HepG2 (cell line): ENCODE results near the gene VCP. TPM values are rescaled to one million over a fixed set of nuclear protein-coding genes. Genes with fewer than 3 reads are reported as not detected.

Source experiments
- ATF7 ChIP-seq, 2 experiments: fragments of 450-650 bp in 1 of 2; sonication (generic) in 1 of 2; formaldehyde crosslinking in 1 of 2; IDR thresholded peaks; 2 replicates each; pipeline versions ENCODE4 v1.4.0 to v1.6.1; 2016 to 2020; ENCODE audit warnings: antibody characterized with exemption in 1 of 2, mild to moderate bottlenecking in 1 of 2, missing genetic modification reagents in 1 of 2
- CCAR2 ChIP-seq: fragments of 200-400 bp; formaldehyde crosslinking; optimal IDR thresholded peaks from 2 replicates; pipeline ENCODE3; 2018; ENCODE audit warnings: low read depth, mild to moderate bottlenecking, low read length, moderate library complexity
- CREM ChIP-seq, 2 experiments: sonication (generic) in 1 of 2; formaldehyde crosslinking in 1 of 2; IDR thresholded peaks; 2 replicates each; pipeline versions ENCODE4 v1.4.0 to v1.6.1; 2016 to 2020; ENCODE audit warnings: antibody characterized with exemption in 1 of 2, mild to moderate bottlenecking in 1 of 2, missing genetic modification reagents in 1 of 2
- ETV5 ChIP-seq: IDR thresholded peaks from 2 replicates; pipeline ENCODE4 v1.6.1; 2018; ENCODE audit warnings: missing biosample characterization, missing genetic modification reagents, inconsistent platforms, borderline replicate concordance
- GFI1 ChIP-seq: sonication (generic); formaldehyde crosslinking; IDR thresholded peaks from 2 replicates; pipeline ENCODE4 v1.5.0; 2020; ENCODE audit warnings: missing genetic modification reagents, mild to moderate bottlenecking, borderline replicate concordance
- IRF2 ChIP-seq: IDR thresholded peaks from 2 replicates; pipeline ENCODE4 v1.6.1; 2018; ENCODE audit warnings: missing genetic modification reagents, missing compliant biosample characterization
- KLF15 ChIP-seq: sonication (generic); formaldehyde crosslinking; IDR thresholded peaks from 2 replicates; pipeline ENCODE4 v1.8.1; 2023; ENCODE audit warnings: borderline replicate concordance, mild to moderate bottlenecking, inconsistent platforms, missing genetic modification reagents, mixed read lengths
- MXI1 ChIP-seq: IDR thresholded peaks from 3 replicates; pipeline ENCODE4 v1.6.1; 2012; ENCODE audit warnings: low read depth, low read length, inconsistent platforms, borderline replicate concordance
- NFYC ChIP-seq: IDR thresholded peaks from 2 replicates; pipeline ENCODE4 v1.6.1; 2016; ENCODE audit warnings: missing genetic modification reagents, missing compliant biosample characterization
- NONO ChIP-seq, 2 experiments: fragments of 450-650 bp in 1 of 2; sonication (generic) in 1 of 2; formaldehyde crosslinking in 1 of 2; IDR thresholded peaks in 1 of 2; conservative IDR thresholded peaks in 1 of 2; 2 replicates each; pipeline versions ENCODE4 v1.6.1 to v1.8.0; 2017 to 2022; ENCODE audit warnings: mild to moderate bottlenecking in 1 of 2, missing genetic modification reagents in 1 of 2, moderate library complexity in 1 of 2
- NRL ChIP-seq: sonication (generic); formaldehyde crosslinking; IDR thresholded peaks from 2 replicates; pipeline ENCODE4 v1.5.0; 2020; ENCODE audit warnings: missing genetic modification reagents, mild to moderate bottlenecking, moderate library complexity, borderline replicate concordance
- PPARG ChIP-seq: conservative IDR thresholded peaks from 2 replicates; pipeline ENCODE4 v1.6.1; 2016; ENCODE audit warnings: missing biosample characterization, missing genetic modification reagents
- PRMT3 ChIP-seq: sonication (generic); formaldehyde crosslinking; IDR thresholded peaks from 2 replicates; pipeline ENCODE4 v1.8.1; 2022; ENCODE audit warnings: low read depth, mild to moderate bottlenecking, moderate library complexity, missing genetic modification reagents, borderline replicate concordance
- SAP130 ChIP-seq: IDR thresholded peaks from 2 replicates; pipeline ENCODE4 v1.6.1; 2016; ENCODE audit warnings: low read depth
- SKI ChIP-seq: fragments of 450-650 bp; IDR thresholded peaks from one replicate; pipeline ENCODE4 v1.6.1; 2018; ENCODE audit warnings: mild to moderate bottlenecking; ENCODE audit not compliant: partially characterized antibody
- ZBTB3 ChIP-seq: sonication (generic); formaldehyde crosslinking; IDR thresholded peaks from 2 replicates; pipeline ENCODE4 v1.4.0; 2020; ENCODE audit warnings: low read depth, mild to moderate bottlenecking, moderate library complexity, missing genetic modification reagents, borderline replicate concordance
- ZNF468 ChIP-seq: sonication (generic); formaldehyde crosslinking; IDR thresholded peaks from 2 replicates; pipeline ENCODE4 v1.8.0; 2022; ENCODE audit warnings: mild to moderate bottlenecking, moderate library complexity, missing genetic modification reagents
- ZNF558 ChIP-seq: sonication (generic); formaldehyde crosslinking; IDR thresholded peaks from 2 replicates; pipeline ENCODE4 v1.9.0; 2022; ENCODE audit warnings: mild to moderate bottlenecking, missing genetic modification reagents, borderline replicate concordance
- ZNF891 ChIP-seq: sonication (generic); formaldehyde crosslinking; IDR thresholded peaks from 2 replicates; pipeline ENCODE4 v1.5.0; 2020; ENCODE audit warnings: mild to moderate bottlenecking, missing genetic modification reagents
- ZSCAN31 ChIP-seq: sonication (generic); formaldehyde crosslinking; IDR thresholded peaks from 2 replicates; pipeline ENCODE4 v1.5.0; 2020; ENCODE audit warnings: low read depth, mild to moderate bottlenecking, missing genetic modification reagents
- polyA plus RNA-seq, 8 experiments: library from polyadenylated mRNA; depleted of rRNA in 3 of 8; stranded (reverse) in 7 of 8; unstranded in 1 of 8; fragments of >200 nt; fragmentation: Illumina TruSeq in 4 of 8; extraction: Trizol in 4 of 8; gene quantifications; 2 replicates each; pipeline versions ENCODE4 v1.2.1 to v1.2.3, GENCODE V29; 2011 to 2016; ENCODE audit warnings: low read depth in 4 of 8, missing spikeins in 1 of 8, mixed read lengths in 1 of 8; ENCODE audit not compliant: insufficient read depth in 1 of 8
- total RNA-seq, 5 experiments: library from RNA; depleted of rRNA; stranded (reverse); fragments of >200 nt; fragmentation: Illumina TruSeq; extraction: Trizol; gene quantifications; 2 replicates each; pipeline ENCODE4 v1.2.3, GENCODE V29; 2016; ENCODE audit warnings: low read depth in 1 of 5
- TF ChIP-seq, protein P1 (sequence below): sonication (generic); formaldehyde crosslinking; IDR thresholded peaks from 2 replicates; pipeline ENCODE4 v1.5.0; 2020; ENCODE audit warnings: mild to moderate bottlenecking, missing genetic modification reagents
- TF ChIP-seq, protein P2 (sequence below): sonication (generic); formaldehyde crosslinking; IDR thresholded peaks from 2 replicates; pipeline ENCODE4 v1.8.1; 2023; ENCODE audit warnings: missing genetic modification reagents, inconsistent platforms, borderline replicate concordance
- TF ChIP-seq, protein P3 (sequence below): sonication (generic); formaldehyde crosslinking; IDR thresholded peaks from 2 replicates; pipeline ENCODE4 v1.5.1; 2020; ENCODE audit warnings: mild to moderate bottlenecking, missing genetic modification reagents, moderate library complexity

Gene VCP
- total and polyA plus RNA-seq, 2 of the 13 experiments (the other 11 are each of a cell fraction or from before 2014, with no cell fraction given), result 143 to 391 TPM

DNA sequence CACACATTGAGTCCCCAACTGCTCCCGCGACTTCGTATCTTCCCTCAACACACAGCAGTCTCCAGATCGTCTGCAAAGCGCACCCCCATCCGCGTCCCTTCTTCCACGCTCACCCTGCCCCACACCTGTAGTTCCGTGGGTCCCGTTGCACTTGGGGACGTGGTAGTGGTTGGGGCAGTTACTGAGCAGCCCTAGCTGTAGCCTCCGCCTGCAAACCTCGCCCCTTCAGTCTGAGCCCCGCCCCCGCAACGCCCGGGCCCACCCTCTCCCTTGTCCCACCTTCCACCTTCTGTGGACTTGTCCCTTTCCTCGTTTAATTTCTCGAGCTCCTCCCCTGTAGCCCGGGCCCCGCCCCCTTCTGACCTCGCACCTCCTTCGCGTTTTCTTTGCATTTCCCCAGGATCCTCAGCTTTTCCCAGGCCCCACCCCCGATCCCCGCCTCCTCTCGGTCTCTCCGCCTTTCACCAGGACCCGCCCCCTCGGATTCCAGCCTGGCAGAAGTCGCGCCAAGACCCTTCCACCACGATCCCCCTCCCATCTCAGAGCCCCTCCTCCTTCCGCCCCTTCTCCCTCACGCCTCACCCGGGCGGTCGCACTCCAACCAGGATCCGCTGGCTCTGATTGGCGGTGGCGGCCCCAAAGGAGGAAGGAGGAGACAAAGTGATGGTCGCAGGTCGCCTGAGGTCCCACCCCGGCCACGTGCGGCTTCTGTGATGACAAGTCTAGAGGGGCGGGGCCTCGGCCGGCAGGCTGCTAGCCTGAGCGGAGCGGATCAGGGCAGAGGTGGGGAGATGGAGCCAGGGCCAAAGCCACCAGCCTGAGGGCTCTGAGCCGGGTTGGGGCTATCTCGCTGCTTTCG, 43.5 kb upstream of the VCP start, which contains the start of gene ATOSB (continued):
- TF ChIP-seq, protein P1, sequence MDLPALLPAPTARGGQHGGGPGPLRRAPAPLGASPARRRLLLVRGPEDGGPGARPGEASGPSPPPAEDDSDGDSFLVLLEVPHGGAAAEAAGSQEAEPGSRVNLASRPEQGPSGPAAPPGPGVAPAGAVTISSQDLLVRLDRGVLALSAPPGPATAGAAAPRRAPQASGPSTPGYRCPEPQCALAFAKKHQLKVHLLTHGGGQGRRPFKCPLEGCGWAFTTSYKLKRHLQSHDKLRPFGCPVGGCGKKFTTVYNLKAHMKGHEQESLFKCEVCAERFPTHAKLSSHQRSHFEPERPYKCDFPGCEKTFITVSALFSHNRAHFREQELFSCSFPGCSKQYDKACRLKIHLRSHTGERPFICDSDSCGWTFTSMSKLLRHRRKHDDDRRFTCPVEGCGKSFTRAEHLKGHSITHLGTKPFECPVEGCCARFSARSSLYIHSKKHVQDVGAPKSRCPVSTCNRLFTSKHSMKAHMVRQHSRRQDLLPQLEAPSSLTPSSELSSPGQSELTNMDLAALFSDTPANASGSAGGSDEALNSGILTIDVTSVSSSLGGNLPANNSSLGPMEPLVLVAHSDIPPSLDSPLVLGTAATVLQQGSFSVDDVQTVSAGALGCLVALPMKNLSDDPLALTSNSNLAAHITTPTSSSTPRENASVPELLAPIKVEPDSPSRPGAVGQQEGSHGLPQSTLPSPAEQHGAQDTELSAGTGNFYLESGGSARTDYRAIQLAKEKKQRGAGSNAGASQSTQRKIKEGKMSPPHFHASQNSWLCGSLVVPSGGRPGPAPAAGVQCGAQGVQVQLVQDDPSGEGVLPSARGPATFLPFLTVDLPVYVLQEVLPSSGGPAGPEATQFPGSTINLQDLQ (CRISPR knock-in tag), result no peak
- no peak for TF ChIP-seq NONO (IDR thresholded peaks at IDR 0.05)
- TF ChIP-seq NONO (CRISPR knock-in tag; conservative IDR thresholded peaks at IDR 0.05), result 0 out of 2 replicates have a peak, but pooled peaks have one; percentile 14
- TF ChIP-seq NFYC (CRISPR knock-in tag), result peak; percentile 70
- no peak for TF ChIP-seq ATF7 (IDR thresholded peaks at IDR 0.05)
- 0 out of 2 replicates have a peak, but pooled peaks have one; percentile 9 for TF ChIP-seq ATF7 (CRISPR knock-in tag; IDR thresholded peaks at IDR 0.05)
- no peak for TF ChIP-seq SKI
- TF ChIP-seq GFI1 (CRISPR knock-in tag), result no peak; the same call in 1 of the 2 replicates
- no peak for TF ChIP-seq PPARG
- TF ChIP-seq ETV5 (CRISPR knock-in tag), result no peak
- TF ChIP-seq SAP130 (CRISPR knock-in tag), result peak; percentile 74
- TF ChIP-seq NRL (CRISPR knock-in tag), result peak; percentile 9; the same call in 1 of the 2 replicates
- peak; percentile 10; the same call in 1 of the 2 replicates for TF ChIP-seq ZSCAN31 (CRISPR knock-in tag)
- no peak for TF ChIP-seq ZNF468 (CRISPR knock-in tag)
- no peak for TF ChIP-seq CREM (IDR thresholded peaks at IDR 0.05)
- TF ChIP-seq CREM (CRISPR knock-in tag; IDR thresholded peaks at IDR 0.05), result no peak
- TF ChIP-seq CCAR2, result no peak
- TF ChIP-seq ZNF891 (CRISPR knock-in tag), result 0 out of 2 replicates have a peak, but pooled peaks have one; percentile 11
- TF ChIP-seq, protein P2, sequence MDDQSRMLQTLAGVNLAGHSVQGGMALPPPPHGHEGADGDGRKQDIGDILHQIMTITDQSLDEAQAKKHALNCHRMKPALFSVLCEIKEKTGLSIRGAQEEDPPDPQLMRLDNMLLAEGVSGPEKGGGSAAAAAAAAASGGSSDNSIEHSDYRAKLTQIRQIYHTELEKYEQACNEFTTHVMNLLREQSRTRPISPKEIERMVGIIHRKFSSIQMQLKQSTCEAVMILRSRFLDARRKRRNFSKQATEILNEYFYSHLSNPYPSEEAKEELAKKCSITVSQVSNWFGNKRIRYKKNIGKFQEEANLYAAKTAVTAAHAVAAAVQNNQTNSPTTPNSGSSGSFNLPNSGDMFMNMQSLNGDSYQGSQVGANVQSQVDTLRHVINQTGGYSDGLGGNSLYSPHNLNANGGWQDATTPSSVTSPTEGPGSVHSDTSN (CRISPR knock-in tag), result no peak
- TF ChIP-seq MXI1, result peak; percentile 83; the same call in 1 of the 3 replicates
- no peak for TF ChIP-seq KLF15
- no peak for TF ChIP-seq IRF2
- no peak for TF ChIP-seq PRMT3 (CRISPR knock-in tag)
- TF ChIP-seq ZBTB3 (CRISPR knock-in tag), result no peak
- TF ChIP-seq, protein P3, sequence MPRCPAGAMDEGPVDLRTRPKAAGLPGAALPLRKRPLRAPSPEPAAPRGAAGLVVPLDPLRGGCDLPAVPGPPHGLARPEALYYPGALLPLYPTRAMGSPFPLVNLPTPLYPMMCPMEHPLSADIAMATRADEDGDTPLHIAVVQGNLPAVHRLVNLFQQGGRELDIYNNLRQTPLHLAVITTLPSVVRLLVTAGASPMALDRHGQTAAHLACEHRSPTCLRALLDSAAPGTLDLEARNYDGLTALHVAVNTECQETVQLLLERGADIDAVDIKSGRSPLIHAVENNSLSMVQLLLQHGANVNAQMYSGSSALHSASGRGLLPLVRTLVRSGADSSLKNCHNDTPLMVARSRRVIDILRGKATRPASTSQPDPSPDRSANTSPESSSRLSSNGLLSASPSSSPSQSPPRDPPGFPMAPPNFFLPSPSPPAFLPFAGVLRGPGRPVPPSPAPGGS (CRISPR knock-in tag), result 0 out of 2 replicates have a peak, but pooled peaks have one; percentile 5
- no peak for TF ChIP-seq ZNF558
